IgD-negative memory B cell (primary cell): ENCODE measurements around the gene ASPHD2. TPM values are rescaled to one million over a fixed set of nuclear protein-coding genes. Genes with fewer than 3 reads are reported as not detected.
"Not testable (repeated sequence)": the region's sequence is repeated elsewhere in the genome, so short reads cannot be mapped to it uniquely, and the experiment has no call there.

ENCODE experiments used
- H3K27ac Mint-ChIP-seq, 3 donors: one replicate each; pipeline ENCODE4 v1.8.0; 2020 to 2022; ENCODE audit warnings: mild to moderate bottlenecking in 3 of 3, mixed read lengths in 3 of 3, moderate library complexity in 1 of 3
- H3K27me3 Mint-ChIP-seq: one replicate; pipeline ENCODE4 v1.8.0; 2021; ENCODE audit warnings: mixed read lengths
- H3K36me3 Mint-ChIP-seq: one replicate; pipeline ENCODE4 v1.8.0; 2020; ENCODE audit warnings: mild to moderate bottlenecking, mixed read lengths
- H3K4me1 Mint-ChIP-seq, 3 donors: one replicate each; pipeline ENCODE4 v1.8.0; 2020 to 2022; ENCODE audit warnings: mixed read lengths in 3 of 3, mild to moderate bottlenecking in 1 of 3
- H3K4me3 Mint-ChIP-seq, 4 donors: one replicate each; pipeline ENCODE4 v1.8.0; 2020 to 2022; ENCODE audit warnings: mild to moderate bottlenecking in 4 of 4, mixed read lengths in 4 of 4, moderate library complexity in 3 of 4
- H3K9me3 Mint-ChIP-seq, 3 donors: one replicate each; pipeline ENCODE4 v1.8.0; 2020 to 2021; ENCODE audit warnings: mixed read lengths in 3 of 3, mild to moderate bottlenecking in 1 of 3
- polyA plus RNA-seq: library from polyadenylated mRNA; unstranded; fragments of 300-500 nt; fragmentation: Illumina TruSeq; gene quantifications from one replicate; pipeline ENCODE4 v1.2.3, GENCODE V29; 2021

ASPHD2 gene
- polyA plus RNA-seq, 1 donor from 2014 or later = 5.7 TPM

- no peak overlapping the region for H3K27ac Mint-ChIP-seq
- no peaks in the 10 kb centered on the region for H3K9me3 Mint-ChIP-seq
- H3K27me3 Mint-ChIP-seq = peaks cover 20% of the 10 kb centered on the region
- peaks cover 6 to 10% (median 7%) of the 10 kb centered on the region in 3 donors for H3K4me1 Mint-ChIP-seq
- peaks cover 4% of the 10 kb centered on the region for H3K36me3 Mint-ChIP-seq
- H3K4me3 Mint-ChIP-seq = peak overlapping the region in 1 of 4 donors; percentile 70
Measured at GRCh38 chr22:26404851-26405421, 24.1 kb upstream of the ASPHD2 start.

- no peak overlapping the region for H3K4me3 Mint-ChIP-seq
- H3K36me3 Mint-ChIP-seq = peaks cover 4% of the 10 kb centered on the region
- peaks cover 18% of the 10 kb centered on the region for H3K27me3 Mint-ChIP-seq
- H3K4me1 Mint-ChIP-seq = peaks cover 6 to 10% (median 7%) of the 10 kb centered on the region in 3 donors
- no peaks in the 10 kb centered on the region for H3K9me3 Mint-ChIP-seq
- no peak overlapping the region for H3K27ac Mint-ChIP-seq
Measured at GRCh38 chr22:26406118-26406517, 22.9 kb upstream of the ASPHD2 start.

DNA sequence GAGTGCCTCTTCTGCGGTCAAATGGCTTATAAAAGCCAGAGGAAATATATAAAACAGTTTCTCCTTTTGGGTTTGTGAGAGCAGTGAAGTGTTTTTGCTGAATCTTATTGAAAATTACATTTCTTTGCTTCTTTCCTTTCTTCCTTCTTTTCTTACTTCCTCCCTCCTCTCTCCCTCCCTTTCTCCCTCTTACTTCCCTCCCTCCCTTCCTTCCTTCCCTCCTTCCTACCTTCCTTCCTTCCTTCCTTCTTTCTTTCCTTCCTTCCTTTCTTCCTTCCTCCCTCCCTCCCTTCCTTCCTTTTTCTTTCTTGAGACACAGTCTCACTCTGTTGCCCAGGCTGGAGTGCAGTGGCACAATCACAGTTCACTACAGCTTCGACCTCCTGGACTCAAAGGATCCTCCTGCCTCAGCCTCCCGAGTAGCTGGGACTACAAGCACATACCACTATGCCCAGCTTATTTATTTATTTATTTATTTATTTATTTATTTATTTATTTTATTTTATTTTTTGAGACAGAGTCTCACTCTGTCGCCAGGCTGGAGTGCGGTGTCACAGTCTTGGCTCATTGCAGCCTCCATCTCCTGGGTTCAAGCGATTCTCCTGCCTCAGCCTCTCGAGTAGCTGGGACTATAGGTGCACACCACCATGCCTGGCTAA is 20.4 kb upstream of the ASPHD2 start:
- H3K27me3 Mint-ChIP-seq = peaks cover 11% of the 10 kb centered on the region
- not testable (repeated sequence) for H3K9me3 Mint-ChIP-seq
- peak overlapping the region in 1 of 3 donors; percentile 86 for H3K27ac Mint-ChIP-seq

DNA sequence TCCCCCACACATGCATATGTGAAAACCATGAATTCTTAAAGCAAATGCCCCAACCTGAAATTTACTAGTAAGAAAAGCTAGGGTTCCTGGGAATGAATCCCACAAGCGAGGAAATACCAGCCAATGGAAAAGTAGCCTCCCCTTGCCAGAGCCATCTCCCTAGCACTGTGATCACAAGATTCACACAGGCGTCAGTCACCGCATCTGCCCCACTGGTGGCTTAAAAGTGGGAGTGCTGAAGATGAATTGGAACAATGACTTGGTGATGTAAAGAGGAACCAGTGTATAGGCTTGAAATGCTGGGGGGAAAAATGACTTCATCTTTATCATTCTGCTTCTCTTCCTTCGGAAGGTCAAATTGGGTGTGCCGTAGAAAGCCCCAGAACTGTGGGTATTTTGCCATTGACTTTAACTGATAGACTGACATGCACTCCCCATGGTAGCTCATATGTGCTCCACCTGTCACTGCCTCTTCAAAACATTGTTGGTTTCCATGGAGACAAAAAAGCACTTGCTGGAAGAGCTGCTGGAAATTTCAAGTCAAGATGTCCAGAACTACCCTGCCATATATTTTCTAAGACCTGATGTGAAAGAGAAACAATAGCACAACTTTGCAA is 19.2 kb upstream of the ASPHD2 start:
- no peak overlapping the region for H3K4me3 Mint-ChIP-seq
- no peaks in the 10 kb centered on the region for H3K9me3 Mint-ChIP-seq
- H3K27me3 Mint-ChIP-seq = peaks cover 5% of the 10 kb centered on the region
- no peak overlapping the region for H3K27ac Mint-ChIP-seq
- peaks cover 2% of the 10 kb centered on the region for H3K36me3 Mint-ChIP-seq
- H3K4me1 Mint-ChIP-seq = peaks cover 1 to 2% (median 1%) of the 10 kb centered on the region in 3 donors

More for the DNA sequence above, 20.4 kb upstream of the ASPHD2 start:
- not testable (repeated sequence) for H3K36me3 Mint-ChIP-seq, H3K4me3 Mint-ChIP-seq, H3K4me1 Mint-ChIP-seq

DNA sequence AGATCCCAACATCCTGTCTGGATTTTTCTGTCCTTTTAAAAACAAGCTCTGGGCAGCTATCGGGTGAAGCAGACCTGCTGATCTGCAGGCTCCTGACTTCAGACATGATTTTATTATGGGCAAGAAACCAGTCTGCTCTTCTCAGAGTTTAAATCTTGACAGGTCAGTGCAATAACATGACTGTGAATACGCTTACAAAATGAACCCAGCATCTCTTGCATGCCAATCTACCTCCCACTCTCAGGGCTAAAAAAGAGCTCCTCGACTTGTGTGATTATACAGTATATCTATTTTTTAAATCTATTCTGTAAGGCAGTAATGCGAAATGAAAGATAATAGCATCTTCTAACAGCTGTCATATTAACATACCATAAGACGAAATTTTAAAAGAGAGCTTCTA is 18.7 kb upstream of the ASPHD2 start:
- H3K4me3 Mint-ChIP-seq = no peak overlapping the region
- peaks cover 3% of the 10 kb centered on the region for H3K27me3 Mint-ChIP-seq
- H3K27ac Mint-ChIP-seq = no peak overlapping the region
- H3K36me3 Mint-ChIP-seq = peaks cover 2% of the 10 kb centered on the region
- H3K4me1 Mint-ChIP-seq = no peaks in the 10 kb centered on the region
- no peaks in the 10 kb centered on the region for H3K9me3 Mint-ChIP-seq

DNA sequence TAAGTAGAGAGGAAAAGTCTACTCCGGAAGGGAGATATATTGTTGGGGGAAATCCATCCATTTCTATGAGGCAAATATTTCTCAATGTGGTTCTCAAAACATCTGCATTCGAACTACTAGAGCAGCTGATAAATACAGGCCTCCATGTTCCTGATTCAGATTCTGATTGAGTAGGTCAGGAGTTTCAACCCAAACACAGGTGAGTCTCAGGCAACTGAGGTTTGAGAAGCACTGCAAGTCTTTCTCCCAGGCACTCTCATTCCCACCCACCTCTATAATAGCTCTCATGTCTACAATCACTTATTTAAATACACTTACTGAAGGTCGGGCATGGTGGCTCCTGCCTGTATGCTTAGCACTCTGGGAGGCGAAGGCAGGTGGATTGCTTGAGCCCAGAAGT is 14.7 kb upstream of the ASPHD2 start:
- peaks cover 7% of the 10 kb centered on the region for H3K27me3 Mint-ChIP-seq
- H3K36me3 Mint-ChIP-seq = peaks cover 1% of the 10 kb centered on the region
- H3K4me3 Mint-ChIP-seq = no peak overlapping the region
- no peak overlapping the region for H3K27ac Mint-ChIP-seq
- peaks cover 0 to 2% (median 0%) of the 10 kb centered on the region in 3 donors for H3K9me3 Mint-ChIP-seq
- no peaks in the 10 kb centered on the region for H3K4me1 Mint-ChIP-seq

GRCh38 chr22:26416256-26416655 is 12.8 kb upstream of the ASPHD2 start:
- Mint-ChIP-seq H3K36me3 (peaks cover 1% of the 10 kb centered on the region), H3K27me3 (peaks cover 4% of the 10 kb centered on the region), H3K27ac (no peak overlapping the region), H3K9me3 (peaks cover 0 to 2% (median 0%) of the 10 kb centered on the region in 3 donors), H3K4me3 (no peak overlapping the region), H3K4me1 (peaks cover 0 to 1% (median 0%) of the 10 kb centered on the region in 3 donors)

GRCh38 chr22:26416670-26417276 is 12.3 kb upstream of the ASPHD2 start:
- Mint-ChIP-seq H3K4me1 (peaks cover 0 to 1% (median 0%) of the 10 kb centered on the region in 3 donors), H3K36me3 (peaks cover 1% of the 10 kb centered on the region), H3K27ac (no peak overlapping the region), H3K9me3 (peaks cover 0 to 2% (median 0%) of the 10 kb centered on the region in 3 donors), H3K27me3 (peaks cover 4% of the 10 kb centered on the region), H3K4me3 (no peak overlapping the region)

DNA sequence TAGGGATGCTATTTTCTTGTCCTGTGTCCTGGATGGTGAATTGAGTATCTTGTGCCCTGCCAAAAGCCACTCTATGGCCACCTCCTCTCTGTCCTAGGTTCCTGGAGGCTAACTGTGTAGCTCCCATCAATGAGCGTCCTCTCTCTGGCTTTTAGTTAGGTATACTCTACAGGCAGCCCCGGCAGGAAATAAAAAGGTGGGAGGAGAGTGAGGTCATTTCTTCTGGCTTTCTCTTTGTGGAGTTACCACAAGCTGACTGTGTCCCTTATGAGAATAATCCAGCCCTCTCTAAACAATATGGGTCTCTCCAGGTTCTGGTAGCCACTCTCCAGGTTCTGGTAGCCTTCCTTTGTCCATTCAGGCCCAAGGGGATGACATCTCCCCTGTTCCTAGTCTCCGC is 11.7 kb upstream of the ASPHD2 start:
- Mint-ChIP-seq H3K9me3 (peaks cover 0 to 2% (median 0%) of the 10 kb centered on the region in 3 donors), H3K27ac (no peak overlapping the region), H3K36me3 (peaks cover 1% of the 10 kb centered on the region), H3K27me3 (peaks cover 4% of the 10 kb centered on the region), H3K4me3 (no peak overlapping the region), H3K4me1 (peaks cover 0 to 1% (median 0%) of the 10 kb centered on the region in 3 donors)

DNA sequence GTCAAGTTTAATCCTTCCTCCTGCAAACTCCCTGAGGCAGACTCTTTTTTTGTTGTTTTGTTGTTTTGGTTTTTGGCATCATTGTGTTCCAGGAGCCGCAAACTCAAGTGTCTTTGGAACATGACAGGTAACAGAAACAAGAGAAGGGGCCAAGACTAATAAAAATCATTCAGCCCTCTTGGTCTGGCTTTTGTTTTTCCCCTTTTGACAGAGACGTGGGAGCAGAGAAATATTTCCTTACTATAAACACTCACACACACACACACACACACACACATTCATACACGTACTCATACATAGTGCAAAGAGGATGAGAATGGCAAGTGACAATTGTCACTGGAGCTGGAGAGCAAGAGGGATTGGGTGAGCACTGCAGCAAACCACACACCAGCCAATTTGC is 10.4 kb upstream of the ASPHD2 start:
- no peak overlapping the region for H3K4me3 Mint-ChIP-seq
- peaks cover 0 to 1% (median 0%) of the 10 kb centered on the region in 3 donors for H3K4me1 Mint-ChIP-seq
- H3K27me3 Mint-ChIP-seq = peaks cover 4% of the 10 kb centered on the region
- peaks cover 4 to 12% (median 7%) of the 10 kb centered on the region in 3 donors for H3K9me3 Mint-ChIP-seq
- no peak overlapping the region for H3K27ac Mint-ChIP-seq
- peaks cover 1% of the 10 kb centered on the region for H3K36me3 Mint-ChIP-seq

- no peaks in the 10 kb centered on the region for H3K27me3 Mint-ChIP-seq
- H3K4me1 Mint-ChIP-seq = peaks cover 22 to 25% (median 24%) of the 10 kb centered on the region in 3 donors
- H3K4me3 Mint-ChIP-seq = peak overlapping the region in 3 of 4 donors; percentile 58 to 81 (median 74)
- no peaks in the 10 kb centered on the region for H3K36me3 Mint-ChIP-seq
- peak overlapping the region in 2 of 3 donors; percentile 3 to 65 for H3K27ac Mint-ChIP-seq
- H3K9me3 Mint-ChIP-seq = peaks cover 2 to 13% (median 7%) of the 10 kb centered on the region in 3 donors
Measured at GRCh38 chr22:26426924-26427323, 2.1 kb upstream of the ASPHD2 start.

- Mint-ChIP-seq H3K36me3 (no peaks in the 10 kb centered on the region), H3K27ac (peak overlapping the region; percentile 64 to 96 (median 86)), H3K27me3 (no peaks in the 10 kb centered on the region), H3K4me1 (peaks cover 32 to 34% (median 33%) of the 10 kb centered on the region in 3 donors), H3K4me3 (peak overlapping the region; percentile 76 to 95 (median 92)), H3K9me3 (no peaks in the 10 kb centered on the region)
Measured at GRCh38 chr22:26429458-26430286, 612 bp downstream of the ASPHD2 start.

- Mint-ChIP-seq H3K4me3 (peak overlapping the region; percentile 76 to 95 (median 92)), H3K27ac (peak overlapping the region; percentile 33 to 96 (median 86)), H3K36me3 (peaks cover 4% of the 10 kb centered on the region), H3K27me3 (no peaks in the 10 kb centered on the region), H3K4me1 (peaks cover 34 to 41% (median 37%) of the 10 kb centered on the region in 3 donors), H3K9me3 (no peaks in the 10 kb centered on the region)
Measured at GRCh38 chr22:26430600-26430999, 1.5 kb downstream of the ASPHD2 start.

GRCh38 chr22:26431261-26431995 is 2.4 kb downstream of the ASPHD2 start:
- Mint-ChIP-seq H3K27ac (peak overlapping the region in 1 of 3 donors; percentile 96), H3K27me3 (no peaks in the 10 kb centered on the region), H3K4me3 (peak overlapping the region; percentile 18 to 95 (median 84)), H3K4me1 (peaks cover 37 to 42% (median 40%) of the 10 kb centered on the region in 3 donors), H3K9me3 (no peaks in the 10 kb centered on the region), H3K36me3 (peaks cover 4% of the 10 kb centered on the region)
